Central memory CD8-positive, alpha-beta T cell (primary cell): ENCODE results near the gene LRRC74B.
"Not testable (repeated sequence)": the region's sequence is repeated elsewhere in the genome, so short reads cannot be mapped to it uniquely, and the experiment has no call there.

Source experiments
- ATAC-seq: fragments of 150-1000 bp; cut with Tn5 transposase; replicated peaks from 2 replicates; pipeline ENCODE4 v1.10.0; 2022; ENCODE audit warnings: mild to moderate bottlenecking, moderate FRiP score, moderate number of reproducible peaks; ENCODE audit not compliant: poor library complexity, severe bottlenecking; ENCODE audit errors: extremely low read depth
- DNase-seq, 2 donors: peaks; one replicate each; pipeline ENCODE4 v3.0.0; 2021; ENCODE audit warnings: low spot score in 2 of 2
- H3K27ac Mint-ChIP-seq: one replicate; pipeline ENCODE4 v1.8.0; 2022; ENCODE audit warnings: low read depth, mild to moderate bottlenecking, moderate library complexity, mixed read lengths
- H3K27me3 Mint-ChIP-seq: one replicate; pipeline ENCODE4 v1.8.0; 2022; ENCODE audit warnings: mixed read lengths
- H3K36me3 Mint-ChIP-seq: one replicate; pipeline ENCODE4 v1.8.0; 2022; ENCODE audit warnings: mild to moderate bottlenecking, moderate library complexity, mixed read lengths; ENCODE audit not compliant: insufficient read depth
- H3K4me1 Mint-ChIP-seq: one replicate; pipeline ENCODE4 v1.8.0; 2022; ENCODE audit warnings: mixed read lengths
- H3K4me3 Mint-ChIP-seq: one replicate; pipeline ENCODE4 v1.8.0; 2022; ENCODE audit warnings: mild to moderate bottlenecking, moderate library complexity, mixed read lengths
- H3K9me3 Mint-ChIP-seq: one replicate; pipeline ENCODE4 v1.8.0; 2022; ENCODE audit warnings: mixed read lengths

Gene LRRC74B

GRCh38 chr22:21073482-21073881 lies 27.7 kb downstream of the LRRC74B start:
- no peak for DNase-seq
- no peaks in the 10 kb centered on the region for H3K9me3 Mint-ChIP-seq
- no peak overlapping the region for H3K27ac Mint-ChIP-seq
- peaks cover 1% of the 10 kb centered on the region for H3K36me3 Mint-ChIP-seq
- no peak for ATAC-seq
- H3K4me1 Mint-ChIP-seq, result no peaks in the 10 kb centered on the region
- H3K4me3 Mint-ChIP-seq, result no peak overlapping the region
- H3K27me3 Mint-ChIP-seq, result no peaks in the 10 kb centered on the region

GRCh38 chr22:21074102-21074715 lies 28.5 kb downstream of the LRRC74B start:
- H3K27ac Mint-ChIP-seq, result no peak overlapping the region
- H3K36me3 Mint-ChIP-seq, result peaks cover 1% of the 10 kb centered on the region
- ATAC-seq (no peak), DNase-seq (no peak)
- no peaks in the 10 kb centered on the region for H3K4me1 Mint-ChIP-seq
- no peak overlapping the region for H3K4me3 Mint-ChIP-seq
- no peaks in the 10 kb centered on the region for H3K27me3 Mint-ChIP-seq
- H3K9me3 Mint-ChIP-seq, result no peaks in the 10 kb centered on the region

GRCh38 chr22:21075516-21076138 lies 29.9 kb downstream of the LRRC74B start:
- Mint-ChIP-seq H3K4me3 (no peak overlapping the region), H3K9me3 (no peaks in the 10 kb centered on the region), H3K27ac (no peak overlapping the region), H3K4me1 (no peaks in the 10 kb centered on the region), H3K36me3 (peaks cover 1% of the 10 kb centered on the region), H3K27me3 (no peaks in the 10 kb centered on the region)
- no peak for ATAC-seq
- DNase-seq, result no peak

GRCh38 chr22:21076912-21077625 lies 31.3 kb downstream of the LRRC74B start:
- H3K27ac Mint-ChIP-seq, result no peak overlapping the region
- no peaks in the 10 kb centered on the region for H3K4me1 Mint-ChIP-seq
- peaks cover 1% of the 10 kb centered on the region for H3K36me3 Mint-ChIP-seq
- DNase-seq (no peak), ATAC-seq (no peak)
- H3K4me3 Mint-ChIP-seq, result no peak overlapping the region
- no peaks in the 10 kb centered on the region for H3K9me3 Mint-ChIP-seq
- no peaks in the 10 kb centered on the region for H3K27me3 Mint-ChIP-seq

GRCh38 chr22:21077884-21078508 lies 32.2 kb downstream of the LRRC74B start:
- H3K36me3 Mint-ChIP-seq, result peaks cover 1% of the 10 kb centered on the region
- H3K27ac Mint-ChIP-seq, result no peak overlapping the region
- H3K4me1 Mint-ChIP-seq, result no peaks in the 10 kb centered on the region
- no peaks in the 10 kb centered on the region for H3K27me3 Mint-ChIP-seq
- no peak for ATAC-seq
- H3K9me3 Mint-ChIP-seq, result no peaks in the 10 kb centered on the region
- no peak overlapping the region for H3K4me3 Mint-ChIP-seq
- DNase-seq, result no peak

- no peaks in the 10 kb centered on the region for H3K9me3 Mint-ChIP-seq
- no peak overlapping the region for H3K27ac Mint-ChIP-seq
- H3K27me3 Mint-ChIP-seq, result no peaks in the 10 kb centered on the region
- no peak overlapping the region for H3K4me3 Mint-ChIP-seq
- H3K36me3 Mint-ChIP-seq, result no peaks in the 10 kb centered on the region
- DNase-seq (no peak), ATAC-seq (no peak)
- H3K4me1 Mint-ChIP-seq, result no peaks in the 10 kb centered on the region
Measured at GRCh38 chr22:21078916-21079315, 33.2 kb downstream of the LRRC74B start.

- Mint-ChIP-seq H3K36me3 (no peaks in the 10 kb centered on the region), H3K27ac (no peak overlapping the region), H3K4me3 (no peak overlapping the region), H3K27me3 (no peaks in the 10 kb centered on the region), H3K9me3 (no peaks in the 10 kb centered on the region), H3K4me1 (no peaks in the 10 kb centered on the region)
- DNase-seq (no peak), ATAC-seq (no peak)
Measured at GRCh38 chr22:21079493-21079892, 33.7 kb downstream of the LRRC74B start.

GRCh38 chr22:21080435-21081137 lies 34.8 kb downstream of the LRRC74B start:
- Mint-ChIP-seq H3K36me3 (no peaks in the 10 kb centered on the region), H3K27me3 (no peaks in the 10 kb centered on the region), H3K27ac (no peak overlapping the region), H3K9me3 (no peaks in the 10 kb centered on the region), H3K4me1 (no peaks in the 10 kb centered on the region), H3K4me3 (no peak overlapping the region)
- DNase-seq (no peak), ATAC-seq (no peak)

GRCh38 chr22:21082248-21082647 lies 36.5 kb downstream of the LRRC74B start:
- DNase-seq, result no peak
- H3K27ac Mint-ChIP-seq, result no peak overlapping the region
- no peak overlapping the region for H3K4me3 Mint-ChIP-seq
- no peaks in the 10 kb centered on the region for H3K4me1 Mint-ChIP-seq
- H3K36me3 Mint-ChIP-seq, result no peaks in the 10 kb centered on the region
- ATAC-seq, result no peak
- no peaks in the 10 kb centered on the region for H3K27me3 Mint-ChIP-seq
- H3K9me3 Mint-ChIP-seq, result no peaks in the 10 kb centered on the region

- ATAC-seq (no peak), DNase-seq (no peak)
- Mint-ChIP-seq H3K27ac (no peak overlapping the region), H3K36me3 (no peaks in the 10 kb centered on the region), H3K4me3 (no peak overlapping the region), H3K9me3 (no peaks in the 10 kb centered on the region), H3K27me3 (no peaks in the 10 kb centered on the region), H3K4me1 (no peaks in the 10 kb centered on the region)
Measured at GRCh38 chr22:21087119-21087518, 41.4 kb downstream of the LRRC74B start.

- ATAC-seq, H3K27ac Mint-ChIP-seq, H3K4me1 Mint-ChIP-seq, DNase-seq, H3K9me3 Mint-ChIP-seq, H3K4me3 Mint-ChIP-seq, H3K36me3 Mint-ChIP-seq, H3K27me3 Mint-ChIP-seq: not testable (repeated sequence)
Measured at GRCh38 chr22:21087926-21088325, 42.2 kb downstream of the LRRC74B start.

- not testable (repeated sequence) for DNase-seq, ATAC-seq, H3K4me1 Mint-ChIP-seq, H3K9me3 Mint-ChIP-seq, H3K36me3 Mint-ChIP-seq, H3K27ac Mint-ChIP-seq, H3K4me3 Mint-ChIP-seq, H3K27me3 Mint-ChIP-seq
Measured at GRCh38 chr22:21091220-21091619, 45.5 kb downstream of the LRRC74B start.
